ENCODE measurements around the gene SLC31A1.

GRCh38 chr9:113298311-113298710 lies 77.0 kb downstream of the SLC31A1 start:
- TF ChIP-seq TAF1 (IDR thresholded peaks at IDR 0.05; ENCODE audit: low read depth) (no peak), NFIC (IDR thresholded peaks at IDR 0.05) (no peak), CEBPB (IDR thresholded peaks at IDR 0.05) (no peak), RAD21 (IDR thresholded peaks at IDR 0.05; ENCODE audit: low read depth) (no peak), YY1 (IDR thresholded peaks at IDR 0.05; ENCODE audit: low read depth) (no peak), EP300 (IDR thresholded peaks at IDR 0.05; ENCODE audit: borderline replicate concordance) (no peak)
- TF ChIP-seq, protein P1, sequence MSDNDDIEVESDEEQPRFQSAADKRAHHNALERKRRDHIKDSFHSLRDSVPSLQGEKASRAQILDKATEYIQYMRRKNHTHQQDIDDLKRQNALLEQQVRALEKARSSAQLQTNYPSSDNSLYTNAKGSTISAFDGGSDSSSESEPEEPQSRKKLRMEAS (IDR thresholded peaks at IDR 0.05) = no peak
- TF ChIP-seq, protein P2, sequence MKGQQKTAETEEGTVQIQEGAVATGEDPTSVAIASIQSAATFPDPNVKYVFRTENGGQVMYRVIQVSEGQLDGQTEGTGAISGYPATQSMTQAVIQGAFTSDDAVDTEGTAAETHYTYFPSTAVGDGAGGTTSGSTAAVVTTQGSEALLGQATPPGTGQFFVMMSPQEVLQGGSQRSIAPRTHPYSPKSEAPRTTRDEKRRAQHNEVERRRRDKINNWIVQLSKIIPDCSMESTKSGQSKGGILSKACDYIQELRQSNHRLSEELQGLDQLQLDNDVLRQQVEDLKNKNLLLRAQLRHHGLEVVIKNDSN (IDR thresholded peaks at IDR 0.05) = no peak

All from Ishikawa (cell line).